OCI-LY1 (cell line): ENCODE data around the gene TIAM1.

Source experiments
- H2AFZ ChIP-seq: fragments of 200-600 bp; sonication (generic), shearing (Covaris generic); 2 replicates; pipeline ENCODE4 v1.6.0; 2014; ENCODE audit warnings: antibody characterized with exemption, mild to moderate bottlenecking, low read length
- H3F3A ChIP-seq: fragments of 200-600 bp; sonication (generic), shearing (Covaris generic); 2 replicates; pipeline ENCODE4 v1.6.0; 2014; ENCODE audit warnings: mild to moderate bottlenecking, antibody characterized with exemption, low read length, moderate library complexity; ENCODE audit not compliant: insufficient read depth
- H3K27ac ChIP-seq: fragments of 200-600 bp; sonication (generic); 2 replicates; pipeline ENCODE4 v1.5.1; 2014; ENCODE audit warnings: low read length, mixed run types, mild to moderate bottlenecking, low read depth; ENCODE audit not compliant: poor library complexity, severe bottlenecking
- H3K27me3 ChIP-seq: fragments of 200-600 bp; sonication (generic); 2 replicates; pipeline ENCODE4 v1.6.0; 2014; ENCODE audit warnings: antibody characterized with exemption, mild to moderate bottlenecking, low read length, moderate library complexity; ENCODE audit not compliant: insufficient read depth
- H3K36me3 ChIP-seq: fragments of 200-600 bp; sonication (generic); 2 replicates; pipeline ENCODE4 v1.6.1; 2014; ENCODE audit warnings: mild to moderate bottlenecking, antibody characterized with exemption, low read length, moderate library complexity, mixed read lengths; ENCODE audit not compliant: insufficient read depth
- H3K4me1 ChIP-seq: fragments of 200-600 bp; sonication (generic); 2 replicates; pipeline ENCODE4 v1.5.1; 2014; ENCODE audit warnings: mild to moderate bottlenecking, low read length, moderate library complexity; ENCODE audit not compliant: insufficient read depth, severe bottlenecking
- H3K4me2 ChIP-seq: fragments of 200-600 bp; sonication (generic), shearing (Covaris generic); 2 replicates; pipeline ENCODE4 v1.6.1; 2014; ENCODE audit warnings: low read length
- H3K4me3 ChIP-seq: fragments of 200-600 bp; sonication (generic); 2 replicates; pipeline ENCODE4 v1.5.1; 2014; ENCODE audit warnings: low read length, low read depth, mild to moderate bottlenecking, mixed read lengths; ENCODE audit not compliant: poor library complexity, severe bottlenecking
- H3K79me2 ChIP-seq: fragments of 200-600 bp; shearing (Covaris generic); 2 replicates; pipeline ENCODE4 v1.6.1; 2016; ENCODE audit warnings: mixed run types, low read length, mixed read lengths; ENCODE audit not compliant: insufficient read depth
- H3K9ac ChIP-seq: fragments of 200-600 bp; sonication (generic), shearing (Covaris generic); 2 replicates; pipeline ENCODE4 v1.6.1; 2014; ENCODE audit warnings: mild to moderate bottlenecking, low read length, mixed read lengths
- H3K9me2 ChIP-seq: fragments of 200-600 bp; sonication (generic), shearing (Covaris generic); 2 replicates; pipeline ENCODE4 v1.6.1; 2014; ENCODE audit warnings: low read depth, mild to moderate bottlenecking, low read length, mixed read lengths
- H3K9me3 ChIP-seq: fragments of 200-600 bp; shearing (Covaris generic); 2 replicates; pipeline ENCODE4 v1.6.1; 2014; ENCODE audit warnings: low read length, mixed read lengths
- H4K20me1 ChIP-seq: fragments of 200-600 bp; sonication (generic), shearing (Covaris generic); 2 replicates; pipeline ENCODE4 v1.6.0; 2016; ENCODE audit warnings: mild to moderate bottlenecking, low read length; ENCODE audit not compliant: insufficient read depth
- CTCF ChIP-seq: fragments of 200-600 bp; sonication (generic), shearing (Covaris generic); IDR thresholded peaks from 2 replicates; pipeline ENCODE4 v1.5.1; 2017; ENCODE audit warnings: mild to moderate bottlenecking, antibody characterized with exemption, low read length, moderate library complexity, mixed read lengths
- EZH2 ChIP-seq: fragments of 200-600 bp; sonication (generic), shearing (Covaris generic); IDR thresholded peaks from 2 replicates; pipeline ENCODE4 v1.8.0; 2017; ENCODE audit warnings: borderline replicate concordance, mixed run types, mild to moderate bottlenecking, antibody characterized with exemption, low read length, moderate library complexity, mixed read lengths

TIAM1 gene

GRCh38 chr21:31078796-31079195, 265.3 kb downstream of the TIAM1 start:
- no peaks in the 10 kb centered on the region for H3K79me2 ChIP-seq
- no peak overlapping the region for H3K4me2 ChIP-seq
- no peaks in the 10 kb centered on the region for H3K4me1 ChIP-seq
- no peak overlapping the region for H3K4me3 ChIP-seq
- TF ChIP-seq EZH2 (no peak), CTCF (no peak)
- no peaks in the 10 kb centered on the region for H3K27me3 ChIP-seq
- no peak overlapping the region for H2AFZ ChIP-seq
- H3K9me2 ChIP-seq = no peaks in the 10 kb centered on the region
- H3K27ac ChIP-seq = no peak overlapping the region
- H3F3A ChIP-seq = no peaks in the 10 kb centered on the region
- no peaks in the 10 kb centered on the region for H4K20me1 ChIP-seq
- no peaks in the 10 kb centered on the region for H3K36me3 ChIP-seq
- no peaks in the 10 kb centered on the region for H3K9me3 ChIP-seq
- H3K9ac ChIP-seq = no peak overlapping the region

- no peaks in the 10 kb centered on the region for H3K9me3 ChIP-seq
- no peak overlapping the region for H3K9ac ChIP-seq
- no peak for TF ChIP-seq EZH2
- no peak for TF ChIP-seq CTCF
- no peaks in the 10 kb centered on the region for H3K4me1 ChIP-seq
- no peak overlapping the region for H3K4me3 ChIP-seq
- no peak overlapping the region for H3K4me2 ChIP-seq
- no peaks in the 10 kb centered on the region for H3K79me2 ChIP-seq
- H3K27me3 ChIP-seq = no peaks in the 10 kb centered on the region
- no peak overlapping the region for H3K27ac ChIP-seq
- H3K36me3 ChIP-seq = no peaks in the 10 kb centered on the region
- H4K20me1 ChIP-seq = no peaks in the 10 kb centered on the region
- no peak overlapping the region for H2AFZ ChIP-seq
- no peaks in the 10 kb centered on the region for H3F3A ChIP-seq
- no peaks in the 10 kb centered on the region for H3K9me2 ChIP-seq
These were observed 265.8 kb downstream of the TIAM1 start for GRCh38 chr21:31078216-31078615.

- Histone ChIP-seq H3K9ac (no peak overlapping the region), H3K9me2 (no peaks in the 10 kb centered on the region), H3K27ac (no peak overlapping the region), H3F3A (no peaks in the 10 kb centered on the region), H4K20me1 (no peaks in the 10 kb centered on the region), H3K9me3 (no peaks in the 10 kb centered on the region), H3K36me3 (no peaks in the 10 kb centered on the region), H3K27me3 (no peaks in the 10 kb centered on the region), H2AFZ (no peak overlapping the region), H3K4me3 (no peak overlapping the region), H3K4me1 (no peaks in the 10 kb centered on the region), H3K79me2 (no peaks in the 10 kb centered on the region), H3K4me2 (no peak overlapping the region)
- TF ChIP-seq CTCF = no peak
- TF ChIP-seq EZH2 = no peak
These were observed 268.2 kb downstream of the TIAM1 start for GRCh38 chr21:31075848-31076247.
